ENCODE measurements around the gene HACL1.

Gene HACL1

DNA sequence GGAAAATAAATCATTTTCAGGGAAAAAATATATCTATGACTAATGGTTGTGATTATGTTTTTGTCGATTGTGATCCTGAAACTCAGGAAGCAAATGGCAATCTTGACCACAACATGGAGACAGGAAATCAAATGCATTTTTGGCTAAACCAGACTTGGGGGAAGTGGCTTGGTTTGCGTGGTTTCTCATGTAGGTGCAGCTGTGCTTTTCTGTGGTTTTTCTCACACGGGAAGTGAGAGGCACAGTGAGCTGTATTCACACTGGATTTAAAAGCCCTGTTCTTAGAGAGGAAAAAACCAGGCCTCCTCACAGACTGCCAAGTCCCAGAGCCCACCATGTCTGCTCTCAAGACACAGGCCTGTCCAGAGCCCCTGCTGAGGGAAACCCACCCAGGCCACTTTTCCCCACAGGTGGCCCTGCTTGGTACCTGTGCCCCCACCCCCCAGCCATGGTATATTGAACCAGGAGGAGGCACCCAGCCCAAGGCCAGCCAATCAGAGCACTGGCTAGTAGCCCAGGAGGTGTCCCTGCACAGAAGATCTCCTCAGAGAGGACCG, 46.3 kb upstream of the HACL1 start:
- Histone ChIP-seq H3K36me3 (ENCODE audit: control insufficient read depth in 2 of 2, insufficient read depth in 1 of 2, low read length in 2 of 2) (peaks cover 0 to 5% of the 10 kb centered on the region in 2 experiments; a peak in 1 of 3 replicates), H3K9me3 (ENCODE audit: control insufficient read depth, insufficient read depth, low read depth, low read length) (no peaks in the 10 kb centered on the region), H3K4me1 (ENCODE audit: control insufficient read depth, insufficient read depth, low read length) (no peaks in the 10 kb centered on the region), H3K4me3 (ENCODE audit: low read depth, low read length) (no peak overlapping the region), H3K27ac (ENCODE audit: extremely low read depth, low read depth, low read length) (no peak overlapping the region)
- CTCF ChIA-PET = no interaction called here
- TF ChIP-seq ZNF664 (tag by site-specific recombination; IDR thresholded peaks at IDR 0.05) (no peak), ZNF302 (tag by site-specific recombination; IDR thresholded peaks at IDR 0.05; ENCODE audit: low read depth) (no peak), ZBTB1 (tag by site-specific recombination; IDR thresholded peaks at IDR 0.05) (no peak), ZNF501 (tag by site-specific recombination; IDR thresholded peaks at IDR 0.05) (no peak), MYNN (tag by site-specific recombination; IDR thresholded peaks at IDR 0.05; ENCODE audit: borderline replicate concordance) (no peak), ZNF48 (tag by site-specific recombination; IDR thresholded peaks at IDR 0.05) (no peak), ZFP37 (tag by site-specific recombination; IDR thresholded peaks at IDR 0.05) (no peak), ZNF660 (tag by site-specific recombination; IDR thresholded peaks at IDR 0.05) (no peak)
- TF ChIP-seq, protein P1, sequence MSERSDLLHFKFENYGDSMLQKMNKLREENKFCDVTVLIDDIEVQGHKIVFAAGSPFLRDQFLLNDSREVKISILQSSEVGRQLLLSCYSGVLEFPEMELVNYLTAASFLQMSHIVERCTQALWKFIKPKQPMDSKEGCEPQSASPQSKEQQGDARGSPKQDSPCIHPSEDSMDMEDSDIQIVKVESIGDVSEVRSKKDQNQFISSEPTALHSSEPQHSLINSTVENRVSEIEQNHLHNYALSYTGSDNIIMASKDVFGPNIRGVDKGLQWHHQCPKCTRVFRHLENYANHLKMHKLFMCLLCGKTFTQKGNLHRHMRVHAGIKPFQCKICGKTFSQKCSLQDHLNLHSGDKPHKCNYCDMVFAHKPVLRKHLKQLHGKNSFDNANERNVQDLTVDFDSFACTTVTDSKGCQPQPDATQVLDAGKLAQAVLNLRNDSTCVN (tag by site-specific recombination; optimal IDR thresholded peaks at IDR 0.05) = no peak
- TF ChIP-seq, protein P2, sequence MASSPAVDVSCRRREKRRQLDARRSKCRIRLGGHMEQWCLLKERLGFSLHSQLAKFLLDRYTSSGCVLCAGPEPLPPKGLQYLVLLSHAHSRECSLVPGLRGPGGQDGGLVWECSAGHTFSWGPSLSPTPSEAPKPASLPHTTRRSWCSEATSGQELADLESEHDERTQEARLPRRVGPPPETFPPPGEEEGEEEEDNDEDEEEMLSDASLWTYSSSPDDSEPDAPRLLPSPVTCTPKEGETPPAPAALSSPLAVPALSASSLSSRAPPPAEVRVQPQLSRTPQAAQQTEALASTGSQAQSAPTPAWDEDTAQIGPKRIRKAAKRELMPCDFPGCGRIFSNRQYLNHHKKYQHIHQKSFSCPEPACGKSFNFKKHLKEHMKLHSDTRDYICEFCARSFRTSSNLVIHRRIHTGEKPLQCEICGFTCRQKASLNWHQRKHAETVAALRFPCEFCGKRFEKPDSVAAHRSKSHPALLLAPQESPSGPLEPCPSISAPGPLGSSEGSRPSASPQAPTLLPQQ (tag by site-specific recombination; IDR thresholded peaks at IDR 0.05) = no peak
- POLR2A ChIA-PET = no interaction called here

DNA sequence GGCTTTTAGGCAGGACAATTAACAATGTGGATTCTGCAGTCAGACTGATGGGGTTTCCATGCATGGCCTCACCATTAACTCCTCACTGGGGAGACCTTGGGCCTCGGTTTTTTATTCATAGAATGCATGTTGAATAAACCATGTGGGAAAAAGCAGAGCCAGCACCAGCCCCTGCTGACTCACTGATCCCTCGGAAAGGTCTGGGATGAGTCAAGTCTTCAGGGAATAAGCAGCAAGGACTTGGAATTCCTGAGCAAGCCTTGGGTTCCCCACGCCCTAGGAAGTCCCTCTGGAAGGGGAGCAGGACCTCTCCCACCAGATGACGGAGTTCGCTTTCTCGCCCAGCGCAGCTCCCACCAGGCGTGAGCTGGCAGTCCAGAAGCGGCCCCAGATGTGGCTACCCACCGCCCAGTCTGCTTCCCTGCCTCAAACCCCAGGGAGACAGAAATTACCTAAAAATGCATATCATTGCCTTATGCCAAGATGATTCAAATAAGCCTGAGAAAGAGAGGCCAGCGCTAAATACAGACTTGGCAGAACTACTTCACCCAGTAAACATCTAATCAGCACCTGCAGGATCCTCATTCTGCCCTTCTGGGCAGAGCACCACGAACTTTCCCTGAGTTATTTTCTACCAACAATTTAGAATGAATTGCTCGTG, 45.6 kb upstream of the HACL1 start:
- ChIA-PET POLR2A (no interaction called here), CTCF (interaction anchor here (0.6 to 1.4 kb wide), 3 partner anchors 10 to 16 kb away, joined by 3 read pairs; no protein-coding TSS in a partner anchor)
- Histone ChIP-seq H3K36me3 (ENCODE audit: control insufficient read depth in 2 of 2, insufficient read depth in 1 of 2, low read length in 2 of 2) (peaks cover 0 to 5% of the 10 kb centered on the region in 2 experiments; a peak in 1 of 3 replicates), H3K4me1 (ENCODE audit: control insufficient read depth, insufficient read depth, low read length) (no peaks in the 10 kb centered on the region), H3K9me3 (ENCODE audit: control insufficient read depth, insufficient read depth, low read depth, low read length) (no peaks in the 10 kb centered on the region), H3K27ac (ENCODE audit: extremely low read depth, low read depth, low read length) (no peak overlapping the region), H3K4me3 (ENCODE audit: low read depth, low read length) (no peak overlapping the region)
- TF ChIP-seq ZNF132 (tag by site-specific recombination; IDR thresholded peaks at IDR 0.05; ENCODE audit: borderline replicate concordance) (no peak), ZNF248 (tag by site-specific recombination; IDR thresholded peaks at IDR 0.05) (no peak), ZNF677 (tag by site-specific recombination; IDR thresholded peaks at IDR 0.05) (no peak), ZNF133 (tag by site-specific recombination; IDR thresholded peaks at IDR 0.05) (no peak), ZNF184 (tag by site-specific recombination; IDR thresholded peaks at IDR 0.05) (no peak)

DNA sequence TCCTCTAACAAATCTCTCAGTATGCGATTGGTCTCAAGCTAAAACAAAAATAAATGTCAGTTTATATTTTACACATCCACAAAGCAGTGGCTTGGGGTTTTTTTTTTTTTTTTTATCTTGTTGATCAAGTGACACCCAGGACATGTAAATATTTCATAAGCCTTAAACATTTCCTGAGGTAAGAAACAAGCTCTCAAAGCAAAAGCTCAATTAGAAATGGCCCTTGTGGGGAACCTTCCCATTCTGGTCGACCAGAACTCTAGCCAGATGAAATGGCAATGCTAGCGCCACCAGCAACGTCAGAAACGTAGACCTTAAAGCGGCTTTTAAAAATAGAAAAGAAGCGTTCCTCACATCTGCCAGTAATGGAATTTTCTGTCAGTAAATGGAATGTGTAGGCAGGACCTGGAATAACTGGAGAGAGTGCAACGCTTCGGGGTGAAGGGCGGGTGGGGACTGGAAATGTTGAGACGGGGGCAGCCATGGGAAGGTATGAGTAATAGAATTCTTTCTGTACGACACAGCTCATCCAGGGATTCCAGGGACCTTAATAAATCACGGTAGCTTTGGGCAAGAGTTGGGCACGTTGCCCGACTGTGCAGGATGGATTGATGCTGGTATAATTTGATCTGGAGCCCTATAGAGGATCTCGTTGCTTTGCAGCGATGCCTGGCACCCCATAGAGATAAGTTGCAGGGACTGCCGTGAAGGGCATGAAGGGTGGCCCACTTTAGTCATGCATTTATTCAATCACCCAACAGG, 44.6 kb upstream of the HACL1 start:
- Histone ChIP-seq H3K27ac (ENCODE audit: extremely low read depth, low read depth, low read length) (no peak overlapping the region), H3K4me1 (ENCODE audit: control insufficient read depth, insufficient read depth, low read length) (no peaks in the 10 kb centered on the region), H3K9me3 (ENCODE audit: control insufficient read depth, insufficient read depth, low read depth, low read length) (no peaks in the 10 kb centered on the region), H3K4me3 (ENCODE audit: low read depth, low read length) (no peak overlapping the region), H3K36me3 (ENCODE audit: control insufficient read depth in 2 of 2, insufficient read depth in 1 of 2, low read length in 2 of 2) (peaks cover 0 to 5% of the 10 kb centered on the region in 2 experiments; a peak in 1 of 3 replicates)
- ChIA-PET CTCF (interaction anchor here (0.7 to 1.4 kb wide), 3 partner anchors 9 to 15 kb away, joined by 3 to 4 read pairs (median 3); no protein-coding TSS in a partner anchor), POLR2A (no interaction called here)
- TF ChIP-seq ZNF23 (tag by site-specific recombination; IDR thresholded peaks at IDR 0.05; ENCODE audit: borderline replicate concordance) = no peak
- TF ChIP-seq ZNF600 (tag by site-specific recombination; IDR thresholded peaks at IDR 0.05) = 0 out of 2 replicates have a peak, but pooled peaks have one; percentile 9
- no peak for TF ChIP-seq ZNF10 (tag by site-specific recombination; IDR thresholded peaks at IDR 0.05)
- peak; percentile 72 for TF ChIP-seq ZIC2 (tag by site-specific recombination; IDR thresholded peaks at IDR 0.05)
- no peak for TF ChIP-seq ZNF776 (tag by site-specific recombination; IDR thresholded peaks at IDR 0.05; ENCODE audit: borderline replicate concordance)
- TF ChIP-seq ZNF501 (tag by site-specific recombination; IDR thresholded peaks at IDR 0.05) = 0 out of 2 replicates have a peak, but pooled peaks have one; percentile 48
- no peak for TF ChIP-seq ZNF629 (tag by site-specific recombination; IDR thresholded peaks at IDR 0.05)

Data from HEK293 (cell line).